H1 (cell line): ENCODE data around the gene PARK7. TPM values are rescaled to one million over a fixed set of nuclear protein-coding genes. Genes with fewer than 3 reads are reported as not detected.

Experiments
- CTCF ChIA-PET: fragments of 300-600 bp; sonication (Branson Sonifier 250); formaldehyde crosslinking; loops from one replicate; lab custom pipeline; 2021; ENCODE audit not compliant: partially characterized antibody; lab: Charles Lee
- POLR2A ChIA-PET: fragments of 300-600 bp; sonication (Branson Sonifier 250); formaldehyde crosslinking; loops from one replicate; lab custom pipeline; 2021; ENCODE audit warnings: inconsistent platforms; ENCODE audit not compliant: partially characterized antibody; lab: Charles Lee
- DNase-seq, 2 experiments: peaks; one replicate each; pipeline versions ENCODE4 v3.0.0 to v3.0.0-alpha.2; 2010 to 2022; ENCODE audit warnings: low spot score in 2 of 2, low read depth in 1 of 2, mixed read lengths in 1 of 2
- FAIRE-seq: peaks from 2 replicates; lab custom pipeline; 2011; peaks lifted over from hg19 to GRCh38; lab: Jason Lieb, UNC
- H2AFZ ChIP-seq: 2 replicates; pipeline ENCODE4 v1.8.1; 2012; ENCODE audit warnings: low read length, inconsistent platforms
- H2AK5ac ChIP-seq: 2 replicates; pipeline ENCODE4 v1.6.1; 2013; ENCODE audit warnings: low read depth, low read length
- H2BK120ac ChIP-seq: replicated peaks from 2 replicates; pipeline ENCODE3; 2013; ENCODE audit warnings: low read depth, low read length, inconsistent platforms
- H2BK12ac ChIP-seq: 2 replicates; pipeline ENCODE4 v1.6.1; 2013; ENCODE audit warnings: low read depth, low read length
- H2BK15ac ChIP-seq: 2 replicates; pipeline ENCODE4 v1.6.1; 2013; ENCODE audit warnings: low read length
- H2BK20ac ChIP-seq: 2 replicates; pipeline ENCODE4 v1.6.1; 2013; ENCODE audit warnings: low read length
- H2BK5ac ChIP-seq: 2 replicates; pipeline ENCODE4 v1.6.1; 2013; ENCODE audit warnings: low read depth, low read length
- H3K14ac ChIP-seq: 2 replicates; pipeline ENCODE4 v1.6.1; 2013; ENCODE audit warnings: inconsistent platforms; ENCODE audit not compliant: insufficient read length
- H3K18ac ChIP-seq: 2 replicates; pipeline ENCODE4 v1.6.1; 2013; ENCODE audit warnings: low read length; ENCODE audit errors: extremely low read depth
- H3K23ac ChIP-seq: 2 replicates; pipeline ENCODE4 v1.6.1; 2013; ENCODE audit warnings: inconsistent platforms; ENCODE audit not compliant: insufficient read length
- H3K23me2 ChIP-seq: 2 replicates; pipeline ENCODE4 v1.6.1; 2013; ENCODE audit warnings: low read depth, low read length
- H3K27ac ChIP-seq: 2 replicates; pipeline ENCODE4 v1.6.1; 2011; ENCODE audit warnings: low read depth, low read length, inconsistent platforms
- H3K27me3 ChIP-seq, 4 experiments: replicated peaks in 1 of 4; 1 replicate in 1 of 4; 2 replicates in 3 of 4; pipeline versions ENCODE4 v1.6.1 to v1.8.1; 2011 to 2013; ENCODE audit warnings: low read length in 3 of 4, mild to moderate bottlenecking in 3 of 4, inconsistent platforms in 2 of 4, mixed read lengths in 2 of 4, moderate library complexity in 1 of 4; ENCODE audit not compliant: control insufficient read depth in 3 of 4, insufficient read depth in 3 of 4; ENCODE audit errors: extremely low read depth in 1 of 4
- H3K36me3 ChIP-seq, 4 experiments: 2 replicates each; pipeline versions ENCODE4 v1.6.1 to v1.8.1; 2011 to 2013; ENCODE audit warnings: mild to moderate bottlenecking in 4 of 4, low read length in 3 of 4, moderate library complexity in 2 of 4, control low read depth in 1 of 4, inconsistent platforms in 1 of 4; ENCODE audit not compliant: insufficient read depth in 4 of 4, control insufficient read depth in 2 of 4
- H3K4ac ChIP-seq: replicated peaks from 2 replicates; pipeline ENCODE3; 2013; ENCODE audit warnings: low read length, low read depth, mixed read lengths, inconsistent platforms; ENCODE audit not compliant: insufficient read length
- H3K4me1 ChIP-seq, 4 experiments: replicated peaks in 1 of 4; 1 replicate in 1 of 4; 2 replicates in 3 of 4; pipeline versions ENCODE4 v1.6.1 to v1.8.1; 2011 to 2013; ENCODE audit warnings: low read length in 3 of 4, inconsistent platforms in 2 of 4, mixed read lengths in 1 of 4; ENCODE audit not compliant: insufficient read depth in 4 of 4, control insufficient read depth in 3 of 4
- H3K4me2 ChIP-seq, 2 experiments: 2 replicates each; pipeline versions ENCODE4 v1.6.1 to v1.8.1; 2011 to 2013; ENCODE audit warnings: low read depth in 2 of 2, low read length in 2 of 2, control low read depth in 1 of 2, inconsistent platforms in 1 of 2, mild to moderate bottlenecking in 1 of 2; ENCODE audit not compliant: insufficient read depth in 1 of 2
- H3K4me3 ChIP-seq, 4 experiments: fragments of 200-600, 300-600 bp in 1 of 4; sonication (generic), shearing (Covaris generic), sonication (Bioruptor Twin) in 1 of 4; 2 replicates each; pipeline versions ENCODE4 v1.5.1 to v1.8.1; 2011 to 2016; ENCODE audit warnings: low read length in 4 of 4, low read depth in 3 of 4, control low read depth in 2 of 4, inconsistent platforms in 2 of 4, mild to moderate bottlenecking in 2 of 4, mixed read lengths in 1 of 4, moderate library complexity in 1 of 4; ENCODE audit not compliant: insufficient read depth in 2 of 4; ENCODE audit errors: extremely low read depth in 1 of 4
- H3K56ac ChIP-seq: replicated peaks from 2 replicates; pipeline ENCODE3; 2013; ENCODE audit warnings: low read depth, mild to moderate bottlenecking, mixed read lengths, low read length, inconsistent platforms; ENCODE audit not compliant: insufficient read length
- H3K79me1 ChIP-seq: 2 replicates; pipeline ENCODE4 v1.6.1; 2013; ENCODE audit warnings: low read depth, low read length, control low read depth
- H3K79me2 ChIP-seq, 2 experiments: 2 replicates each; pipeline versions ENCODE4 v1.6.1 to v1.8.1; 2012 to 2013; ENCODE audit warnings: low read length in 2 of 2, mild to moderate bottlenecking in 2 of 2, inconsistent platforms in 1 of 2; ENCODE audit not compliant: insufficient read depth in 2 of 2, control insufficient read depth in 1 of 2
- H3K9ac ChIP-seq, 4 experiments: replicated peaks in 1 of 4; 1 replicate in 1 of 4; 2 replicates in 3 of 4; pipeline versions ENCODE4 v1.6.1 to v1.8.1; 2011 to 2013; ENCODE audit warnings: low read depth in 3 of 4, low read length in 3 of 4, control low read depth in 2 of 4, mild to moderate bottlenecking in 2 of 4, moderate library complexity in 2 of 4, inconsistent platforms in 1 of 4; ENCODE audit errors: extremely low read depth in 1 of 4
- H3K9me3 ChIP-seq, 2 experiments: 2 replicates each; pipeline versions ENCODE4 v1.6.1 to v1.8.1; 2012 to 2013; ENCODE audit warnings: mild to moderate bottlenecking in 2 of 2, moderate library complexity in 2 of 2, control low read depth in 1 of 2, inconsistent platforms in 1 of 2, low read depth in 1 of 2, low read length in 1 of 2, mixed read lengths in 1 of 2; ENCODE audit not compliant: insufficient read depth in 2 of 2
- H4K20me1 ChIP-seq, 2 experiments: replicated peaks in 1 of 2; 2 replicates each; pipeline versions ENCODE3 to v1.8.1; 2011 to 2013; ENCODE audit warnings: inconsistent platforms in 2 of 2, low read length in 2 of 2, mild to moderate bottlenecking in 1 of 2; ENCODE audit not compliant: insufficient read depth in 2 of 2, control insufficient read depth in 1 of 2
- H4K5ac ChIP-seq: 2 replicates; pipeline ENCODE4 v1.6.1; 2013; ENCODE audit warnings: low read length, low read depth, mixed read lengths, inconsistent platforms; ENCODE audit not compliant: insufficient read length
- H4K8ac ChIP-seq: 2 replicates; pipeline ENCODE4 v1.8.0; 2013; ENCODE audit warnings: mild to moderate bottlenecking, moderate library complexity, low read length, inconsistent platforms; ENCODE audit not compliant: insufficient read depth; ENCODE audit errors: extremely low read depth
- H4K91ac ChIP-seq: replicated peaks from 2 replicates; pipeline ENCODE3; 2013; ENCODE audit warnings: low read length, mixed read lengths, inconsistent platforms; ENCODE audit not compliant: insufficient read length
- CEBPB ChIP-seq: IDR thresholded peaks from 2 replicates; pipeline ENCODE4 v1.6.1; 2012; ENCODE audit warnings: low read depth, low read length
- FOSL1 ChIP-seq: IDR thresholded peaks from 2 replicates; pipeline ENCODE4 v1.6.1; 2011; ENCODE audit warnings: mild to moderate bottlenecking, low read depth, low read length, moderate library complexity; ENCODE audit not compliant: insufficient read depth
- WGBS, 2 experiments: shearing (Covaris generic) in 1 of 2; methylation state at CpG; one replicate each; pipeline versions ENCODE4 v1.1.6 to v1.1.7; 2013 to 2015; ENCODE audit warnings: low lambda C conversion rate in 2 of 2, mixed read lengths in 2 of 2, inconsistent platforms in 1 of 2, low coverage in 1 of 2, missing lambda C conversion rate in 1 of 2; ENCODE audit not compliant: insufficient replicate concordance in 2 of 2, insufficient coverage in 1 of 2, insufficient read length in 1 of 2; ENCODE audit errors: extremely low coverage in 1 of 2, missing lambda C conversion rate in 1 of 2; 5-methylcytosine and 5-hydroxymethylcytosine counted together
- polyA plus RNA-seq, 7 experiments: library from polyadenylated mRNA; depleted of rRNA in 3 of 7; stranded (reverse) in 5 of 7; unstranded in 2 of 7; fragments of >200 nt in 5 of 7; fragments of 200-250 nt in 2 of 7; gene quantifications; 1 replicate in 5 of 7; 2 replicates in 1 of 7; 4 replicates in 1 of 7; pipeline versions ENCODE4 v1.2.1 to v1.2.3, GENCODE V29; 2011 to 2013; ENCODE audit warnings: missing spikeins in 2 of 7, mixed read lengths in 2 of 7
- total RNA-seq: library from RNA; stranded (reverse); fragmentation: NEBNext Ultra II Directional; extraction: Animal tissue kit (Norgen Biotek cat#: 25700); gene quantifications from 2 replicates; pipeline ENCODE4 v1.2.1, GENCODE V29; 2021

Gene PARK7
- total and polyA plus RNA-seq, 2 of the 8 experiments (the other 6 are each of a cell fraction or from before 2014, with no cell fraction given): 206 to 383 TPM

DNA sequence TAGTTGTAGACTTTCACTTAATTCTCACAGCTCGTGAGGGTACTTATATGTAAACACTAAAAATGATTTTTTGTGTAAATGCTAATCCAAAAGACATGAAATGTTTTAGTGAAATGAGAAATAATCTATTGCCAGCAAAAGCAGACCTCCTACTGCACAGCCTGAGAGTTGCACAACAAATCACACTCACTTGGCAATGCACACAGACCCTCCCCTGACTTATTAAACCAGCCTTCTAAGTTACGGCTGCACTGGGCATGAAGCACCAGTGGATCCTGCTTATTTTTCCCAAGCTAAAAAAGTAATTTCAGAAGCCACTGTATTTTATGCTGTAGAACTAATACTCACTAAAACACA, 54.3 kb downstream of the PARK7 start:
- Histone ChIP-seq H3K9ac (no peak overlapping the region), H2AFZ (no peak overlapping the region), H3K23ac (no peak overlapping the region), H4K8ac (no peak overlapping the region), H3K27me3 (no peaks in the 10 kb centered on the region), H3K14ac (no peak overlapping the region), H3K4me3 (no peak overlapping the region), H2BK120ac (no peak overlapping the region), H4K91ac (no peak overlapping the region), H4K20me1 (peaks cover 4 to 6% of the 10 kb centered on the region in 2 experiments), H2BK20ac (no peak overlapping the region), H3K27ac (no peak overlapping the region), H3K79me2 (peaks cover 4 to 76% of the 10 kb centered on the region in 2 experiments), H3K4ac (no peak overlapping the region), H3K56ac (no peak overlapping the region), H3K4me2 (no peak overlapping the region), H3K79me1 (no peaks in the 10 kb centered on the region; the same call in 1 of the 2 replicates), H3K36me3 (peaks cover 12 to 33% (median 27%) of the 10 kb centered on the region in 4 experiments), H3K9me3 (no peaks in the 10 kb centered on the region), H4K5ac (no peak overlapping the region), H3K23me2 (no peaks in the 10 kb centered on the region), H3K4me1 (peaks cover 4 to 15% (median 10%) of the 10 kb centered on the region in 4 experiments; a peak in 6 of 7 replicates), H2BK12ac (no peak overlapping the region), H2AK5ac (no peak overlapping the region), H2BK5ac (no peak overlapping the region), H3K18ac (no peak overlapping the region), H2BK15ac (no peak overlapping the region)
- TF ChIP-seq CEBPB: peak; percentile 44; the same call in 1 of the 2 replicates
- no peak for TF ChIP-seq FOSL1
- 82% methylated on average over 2 of the region's 2 CpGs; no CpG with 5 or more reads in 1 of the 2 experiments for WGBS, 2 experiments
- ChIA-PET POLR2A (interaction anchor here (0.7 to 1.9 kb wide), 7 partner anchors 9 to 309 kb away, joined by 3 to 12 read pairs (median 4); partner anchors contain the start of genes ERRFI1 and PARK7), CTCF (interaction anchor here (0.6 to 12.6 kb wide), 40 partner anchors 8 to 711 kb away, joined by 3 to 211 read pairs (median 5); partner anchors contain the start of gene SLC45A1)
- FAIRE-seq (no peak), DNase-seq (no peak)
